Mesothelial cell of epicardium (in vitro differentiated cells): Measurements from ENCODE around the gene PLEKHG7. TPM values are rescaled to one million over a fixed set of nuclear protein-coding genes. Genes with fewer than 3 reads are reported as not detected.

ENCODE experiments used
- DNase-seq, 2 experiments: peaks; one replicate each; pipeline ENCODE4 v3.0.0; 2021; ENCODE audit warnings: low spot score in 2 of 2; ENCODE audit not compliant: unreplicated experiment in 2 of 2
- H3K27ac Mint-ChIP-seq: 2 replicates; pipeline ENCODE4 v1.8.0; 2021; ENCODE audit warnings: mixed read lengths
- H3K27me3 Mint-ChIP-seq: 2 replicates; pipeline ENCODE4 v1.8.0; 2021; ENCODE audit warnings: low read depth, mixed read lengths
- H3K36me3 Mint-ChIP-seq: 2 replicates; pipeline ENCODE4 v1.8.0; 2021; ENCODE audit warnings: mixed read lengths
- H3K4me1 Mint-ChIP-seq: 2 replicates; pipeline ENCODE4 v1.8.0; 2021; ENCODE audit warnings: mixed read lengths
- H3K4me3 Mint-ChIP-seq: 2 replicates; pipeline ENCODE4 v1.8.0; 2021; ENCODE audit warnings: mild to moderate bottlenecking, moderate library complexity, mixed read lengths
- H3K9me3 Mint-ChIP-seq: 2 replicates; pipeline ENCODE4 v1.8.0; 2021; ENCODE audit warnings: mixed read lengths
- total RNA-seq: library from RNA; stranded (reverse); gene quantifications from 3 replicates; pipeline ENCODE4 v1.2.1, GENCODE V29; 2021
- TF ChIP-seq, protein P1 (sequence below): fragments of 200-600 bp; sonication (generic); IDR thresholded peaks from one replicate; pipeline ENCODE4 v1.5.0; 2021; ENCODE audit warnings: antibody characterized with exemption; ENCODE audit not compliant: unreplicated experiment

Gene PLEKHG7
- total RNA-seq, 1 donor from 2014 or later: not detected

- Mint-ChIP-seq H3K9me3 (peaks cover 41% of the 10 kb centered on the region), H3K27me3 (no peaks in the 10 kb centered on the region), H3K4me1 (no peaks in the 10 kb centered on the region), H3K36me3 (peaks cover 55% of the 10 kb centered on the region), H3K27ac (no peak overlapping the region), H3K4me3 (no peak overlapping the region)
- TF ChIP-seq, protein P1, sequence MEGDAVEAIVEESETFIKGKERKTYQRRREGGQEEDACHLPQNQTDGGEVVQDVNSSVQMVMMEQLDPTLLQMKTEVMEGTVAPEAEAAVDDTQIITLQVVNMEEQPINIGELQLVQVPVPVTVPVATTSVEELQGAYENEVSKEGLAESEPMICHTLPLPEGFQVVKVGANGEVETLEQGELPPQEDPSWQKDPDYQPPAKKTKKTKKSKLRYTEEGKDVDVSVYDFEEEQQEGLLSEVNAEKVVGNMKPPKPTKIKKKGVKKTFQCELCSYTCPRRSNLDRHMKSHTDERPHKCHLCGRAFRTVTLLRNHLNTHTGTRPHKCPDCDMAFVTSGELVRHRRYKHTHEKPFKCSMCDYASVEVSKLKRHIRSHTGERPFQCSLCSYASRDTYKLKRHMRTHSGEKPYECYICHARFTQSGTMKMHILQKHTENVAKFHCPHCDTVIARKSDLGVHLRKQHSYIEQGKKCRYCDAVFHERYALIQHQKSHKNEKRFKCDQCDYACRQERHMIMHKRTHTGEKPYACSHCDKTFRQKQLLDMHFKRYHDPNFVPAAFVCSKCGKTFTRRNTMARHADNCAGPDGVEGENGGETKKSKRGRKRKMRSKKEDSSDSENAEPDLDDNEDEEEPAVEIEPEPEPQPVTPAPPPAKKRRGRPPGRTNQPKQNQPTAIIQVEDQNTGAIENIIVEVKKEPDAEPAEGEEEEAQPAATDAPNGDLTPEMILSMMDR: no peak
- DNase-seq: no peak
These were observed 92.0 kb downstream of the PLEKHG7 start for GRCh38 chr12:92794814-92795213.

DNA sequence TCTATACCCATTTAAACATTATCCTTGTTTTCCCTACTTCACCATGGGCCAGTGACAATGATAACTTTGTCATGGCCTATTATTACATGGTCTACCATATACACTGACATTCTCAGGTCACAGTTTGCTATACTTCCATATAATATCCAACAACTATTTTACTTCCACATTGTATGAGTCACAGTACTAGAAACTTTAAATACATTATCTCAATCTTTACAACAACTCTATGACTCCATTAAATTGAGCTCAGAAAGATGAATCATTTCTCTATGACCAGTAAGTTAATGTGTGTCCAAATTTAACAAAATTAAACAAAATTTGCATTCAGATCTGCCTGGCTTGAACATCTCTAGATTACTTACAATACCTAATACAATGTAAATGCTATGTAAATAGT is 93.9 kb downstream of the PLEKHG7 start:
- Mint-ChIP-seq H3K9me3 (peaks cover 29% of the 10 kb centered on the region), H3K27ac (no peak overlapping the region), H3K4me1 (no peaks in the 10 kb centered on the region), H3K4me3 (no peak overlapping the region), H3K36me3 (peaks cover 46% of the 10 kb centered on the region), H3K27me3 (no peaks in the 10 kb centered on the region)
- DNase-seq: no peak
- TF ChIP-seq, protein P1: no peak

DNA sequence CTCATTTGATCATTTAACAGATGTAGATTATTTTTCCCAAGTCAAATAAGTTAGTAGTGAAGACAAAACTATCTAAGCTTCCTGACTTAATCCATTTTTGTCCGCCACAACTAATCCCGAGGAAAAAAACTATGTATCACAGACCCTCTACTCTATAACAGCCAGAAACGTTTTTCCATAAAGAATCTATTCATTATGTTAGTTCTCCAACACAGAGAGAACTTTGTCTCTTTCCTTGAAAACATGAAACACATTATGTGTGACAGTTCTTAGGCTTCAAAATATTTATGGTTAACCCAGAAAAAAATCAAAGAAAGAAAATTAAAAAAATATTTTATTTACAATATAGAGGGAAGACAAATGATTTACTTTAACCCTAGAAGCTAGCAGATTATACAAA is 100.1 kb downstream of the PLEKHG7 start:
- TF ChIP-seq, protein P1: no peak
- peaks cover 10% of the 10 kb centered on the region for H3K9me3 Mint-ChIP-seq
- no peak overlapping the region for H3K27ac Mint-ChIP-seq
- no peak for DNase-seq
- no peaks in the 10 kb centered on the region for H3K4me1 Mint-ChIP-seq
- H3K36me3 Mint-ChIP-seq: peaks cover 37% of the 10 kb centered on the region
- H3K27me3 Mint-ChIP-seq: no peaks in the 10 kb centered on the region
- H3K4me3 Mint-ChIP-seq: no peak overlapping the region

- peaks cover 41% of the 10 kb centered on the region for H3K36me3 Mint-ChIP-seq
- TF ChIP-seq, protein P1: no peak
- no peaks in the 10 kb centered on the region for H3K4me1 Mint-ChIP-seq
- H3K27ac Mint-ChIP-seq: no peak overlapping the region
- DNase-seq: no peak
- no peaks in the 10 kb centered on the region for H3K27me3 Mint-ChIP-seq
- H3K4me3 Mint-ChIP-seq: no peak overlapping the region
- H3K9me3 Mint-ChIP-seq: peaks cover 10% of the 10 kb centered on the region
These were observed 101.1 kb downstream of the PLEKHG7 start for GRCh38 chr12:92803903-92804302.

DNA sequence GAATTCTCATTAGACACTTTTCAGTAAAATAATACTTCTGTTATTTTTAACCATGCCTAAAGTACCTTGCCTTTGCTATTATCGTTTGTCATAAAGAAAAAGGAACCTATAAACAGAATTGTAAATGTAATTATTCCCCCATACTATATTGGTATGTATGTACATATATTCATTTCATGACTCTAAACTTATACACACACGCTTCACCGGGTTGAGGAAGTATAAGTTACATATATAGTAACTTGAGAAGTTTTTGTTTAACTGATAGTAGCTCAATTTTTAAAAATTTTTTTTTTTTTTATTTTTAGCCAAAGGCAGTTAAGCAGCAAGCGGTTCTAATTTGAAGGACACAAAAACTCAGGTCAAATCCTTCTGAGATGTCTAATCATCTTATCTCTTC is 107.6 kb downstream of the PLEKHG7 start:
- peaks cover 10% of the 10 kb centered on the region for H3K9me3 Mint-ChIP-seq
- no peaks in the 10 kb centered on the region for H3K27me3 Mint-ChIP-seq
- H3K4me3 Mint-ChIP-seq: no peak overlapping the region
- H3K27ac Mint-ChIP-seq: no peak overlapping the region
- peaks cover 46% of the 10 kb centered on the region for H3K36me3 Mint-ChIP-seq
- no peaks in the 10 kb centered on the region for H3K4me1 Mint-ChIP-seq
- no peak for DNase-seq
- TF ChIP-seq, protein P1: no peak

DNA sequence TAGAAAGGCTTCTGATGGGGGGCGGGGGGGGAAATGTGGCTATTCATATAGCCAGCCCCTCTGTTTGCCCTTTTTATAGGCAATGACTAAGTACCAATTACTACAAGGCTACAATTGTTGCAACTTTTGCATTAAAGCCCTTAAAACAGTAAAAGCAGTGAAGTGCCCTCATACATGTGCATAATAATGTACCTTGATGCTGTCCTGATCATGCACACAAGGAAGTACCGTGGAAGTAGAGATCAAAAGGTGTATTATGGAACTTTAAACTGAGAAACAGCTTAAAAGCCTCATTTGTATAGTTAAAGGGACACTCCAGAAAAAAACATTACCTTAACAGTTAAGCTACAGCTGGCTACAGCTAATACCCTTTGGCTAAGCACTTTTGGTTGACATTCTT is 111.8 kb downstream of the PLEKHG7 start:
- TF ChIP-seq, protein P1: no peak
- Mint-ChIP-seq H3K9me3 (no peaks in the 10 kb centered on the region), H3K36me3 (peaks cover 33% of the 10 kb centered on the region), H3K4me1 (no peaks in the 10 kb centered on the region), H3K4me3 (no peak overlapping the region), H3K27me3 (no peaks in the 10 kb centered on the region), H3K27ac (no peak overlapping the region)
- DNase-seq: no peak
